IPS-NIHi7 (cell line): ENCODE measurements around the gene CFAP58.
A peak's percentile ranks its signal among the peaks of the same experiment; 100 is the strongest.

Experiments used
- DNase-seq: peaks from one replicate; pipeline ENCODE4 v3.0.0; 2012; ENCODE audit warnings: mixed read lengths; ENCODE audit errors: extremely low spot score

Gene CFAP58

GRCh38 chr10:104371753-104372152 lies 18.1 kb downstream of the CFAP58 start:
- DNase-seq: no peak

GRCh38 chr10:104374591-104374990 lies 21.0 kb downstream of the CFAP58 start:
- DNase-seq: no peak

GRCh38 chr10:104376784-104377300 lies 23.2 kb downstream of the CFAP58 start:
- no peak for DNase-seq

- DNase-seq: no peak
Observed at GRCh38 chr10:104380336-104380735, 26.7 kb downstream of the CFAP58 start.

- no peak for DNase-seq
Observed at GRCh38 chr10:104387130-104387888, 33.7 kb downstream of the CFAP58 start.

- DNase-seq: no peak
Observed at GRCh38 chr10:104388830-104389229, 35.2 kb downstream of the CFAP58 start.

GRCh38 chr10:104391150-104391968 lies 37.7 kb downstream of the CFAP58 start:
- DNase-seq: no peak

GRCh38 chr10:104391969-104392296 lies 38.3 kb downstream of the CFAP58 start:
- no peak for DNase-seq

GRCh38 chr10:104393387-104393786 lies 39.8 kb downstream of the CFAP58 start:
- no peak for DNase-seq

GRCh38 chr10:104396581-104396980 lies 42.9 kb downstream of the CFAP58 start:
- no peak for DNase-seq

- DNase-seq: no peak
Observed at GRCh38 chr10:104403636-104404035, 50.0 kb downstream of the CFAP58 start.

- DNase-seq: peak; percentile 29
Observed at GRCh38 chr10:104406715-104407650, 53.4 kb downstream of the CFAP58 start.

- DNase-seq: no peak
Observed at GRCh38 chr10:104413528-104413927, 59.9 kb downstream of the CFAP58 start.

- DNase-seq: no peak
Observed at GRCh38 chr10:104415526-104416165, 62.0 kb downstream of the CFAP58 start.

GRCh38 chr10:104416851-104417250 lies 63.2 kb downstream of the CFAP58 start:
- DNase-seq: no peak

- DNase-seq: no peak
Observed at GRCh38 chr10:104417637-104418292, 64.1 kb downstream of the CFAP58 start.

GRCh38 chr10:104424719-104425118 lies 71.1 kb downstream of the CFAP58 start:
- no peak for DNase-seq

GRCh38 chr10:104427989-104428388 lies 74.4 kb downstream of the CFAP58 start:
- DNase-seq: no peak

GRCh38 chr10:104429846-104430245 lies 76.2 kb downstream of the CFAP58 start:
- DNase-seq: peak; percentile 54

GRCh38 chr10:104430360-104430759 lies 76.7 kb downstream of the CFAP58 start:
- DNase-seq: no peak

GRCh38 chr10:104433669-104434068 lies 80.0 kb downstream of the CFAP58 start:
- no peak for DNase-seq
